Muscle of arm (tissue), 14 donors: ENCODE measurements around the gene STMND1. TPM values are rescaled to one million over a fixed set of nuclear protein-coding genes. Genes with fewer than 3 reads are reported as not detected.
"Not testable (repeated sequence)": the region's sequence is repeated elsewhere in the genome, so short reads cannot be mapped to it uniquely, and the experiment has no call there.

ENCODE experiments used
- DNase-seq: peaks from one replicate; pipeline ENCODE4 v3.0.0-alpha.2; 2013
- long read RNA-seq, 11 donors: transcript quantifications; one replicate each; lab custom pipeline, GENCODE V29; 2026
- polyA plus RNA-seq, 12 donors: library from polyadenylated mRNA; unstranded; fragments of 120-200 nt; gene quantifications; one replicate each; pipeline ENCODE4 v1.2.1, GENCODE V29; 2013; ENCODE audit not compliant: insufficient read length in 12 of 12

The STMND1 gene
- polyA plus RNA-seq = under 1 TPM in 4 of 12 donors, not detected in 8; 0.08 to 0.27 (median 0.11) TPM
- long read RNA-seq, donor 1, partial matches to known transcripts = 6 of 10 reads
- long read RNA-seq, donor 1, other reads (novel, unspliced or antisense) = 0 of 10 reads
- long read RNA-seq, donor 2 = 0 reads
- long read RNA-seq, donor 3 = 0 reads
- long read RNA-seq, donor 4 = 0 reads
- long read RNA-seq, donor 5 = 0 reads
- long read RNA-seq, donor 6 = 0 reads
- long read RNA-seq, donor 7 = 0 reads
- long read RNA-seq, donor 8 = 0 reads
- long read RNA-seq, donor 9 = 0 reads
- long read RNA-seq, donor 10 = 0 reads
- long read RNA-seq, donor 11 = 0 reads

DNA sequence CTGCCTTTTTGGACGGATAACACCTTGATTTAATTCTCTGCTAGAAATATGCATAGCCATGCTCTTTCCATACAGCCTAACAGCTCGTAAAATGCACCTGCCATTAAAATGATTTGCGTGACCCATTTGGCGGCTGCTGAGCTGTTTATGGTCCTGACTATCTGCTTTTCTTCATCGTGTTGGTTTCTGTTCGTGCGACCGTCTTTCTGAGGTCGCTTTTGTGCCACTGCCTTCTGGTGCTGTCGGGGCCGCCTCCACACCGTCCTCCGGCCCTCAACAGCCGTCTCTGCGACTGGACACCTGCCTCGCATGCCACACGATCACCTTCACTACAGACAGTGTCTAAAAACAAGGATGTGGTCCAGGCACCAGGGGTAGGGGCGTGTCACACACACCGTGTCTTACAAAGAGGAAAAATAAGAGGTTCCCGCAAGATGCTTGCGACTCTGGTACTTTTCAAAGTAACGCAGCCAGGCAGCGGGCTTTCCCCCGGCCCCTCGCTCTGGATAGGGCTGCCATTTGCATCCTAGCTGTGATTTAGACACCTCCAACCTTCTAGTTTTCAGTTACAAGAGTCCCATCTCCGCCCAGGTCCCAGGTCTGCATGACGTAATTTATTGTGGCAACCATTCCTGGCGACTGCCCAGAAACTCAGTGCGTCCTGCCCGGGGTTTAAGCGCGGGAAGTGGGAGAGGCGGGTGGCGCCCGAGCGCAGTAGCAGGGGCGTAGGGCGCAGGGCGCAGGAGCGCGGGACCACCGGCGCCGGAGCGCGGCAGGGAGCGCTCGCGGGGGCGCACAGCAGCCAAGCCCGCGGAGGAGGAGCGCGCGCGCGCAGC is at the start of gene STMND1:
Gene STMND1 (plus strand): TSS at position 629 of the 836 bp plus-strand sequence. CDS start 208 bp downstream, outside the sequence.
- DNase-seq = no peak

DNA sequence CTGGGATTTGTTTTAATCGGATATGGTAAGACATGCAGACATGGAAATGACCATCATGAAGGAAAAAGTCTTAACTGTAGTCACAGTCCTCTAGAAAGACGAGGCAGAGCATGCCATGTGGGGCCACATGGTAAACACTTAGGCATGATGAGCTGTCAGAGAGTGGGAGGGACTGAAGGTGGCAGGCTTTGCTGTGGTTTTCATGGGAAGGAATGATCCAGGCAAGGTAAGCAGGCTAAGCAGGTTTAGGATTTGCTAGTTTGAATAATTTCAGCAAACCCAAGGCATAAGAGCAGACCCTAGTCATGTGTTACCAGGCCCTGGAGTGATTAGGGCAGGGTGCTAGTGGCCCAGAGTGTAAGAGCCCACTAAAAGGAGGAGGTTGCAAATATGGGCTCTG is 47.2 kb upstream of the STMND1 start:
- no peak for DNase-seq

DNA sequence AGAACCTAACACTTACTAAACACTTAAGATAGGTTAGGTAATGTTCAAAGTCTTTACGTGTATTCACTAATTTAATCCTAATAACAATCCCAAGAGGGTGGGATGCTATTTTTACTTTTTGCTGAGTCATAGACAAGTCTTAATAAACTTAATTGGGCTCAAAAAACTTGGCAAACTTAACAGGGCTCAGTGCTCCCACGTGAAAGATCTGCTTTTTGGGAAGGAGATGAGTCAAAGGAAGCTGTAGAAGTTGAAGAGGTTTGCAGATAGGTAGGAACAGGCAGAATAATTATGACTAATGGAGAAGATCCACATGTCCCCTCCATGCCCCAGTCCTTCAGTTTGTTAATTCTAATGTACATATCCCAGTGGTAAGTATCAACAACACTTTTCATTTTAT is 44.5 kb upstream of the STMND1 start:
- DNase-seq = no peak

DNA sequence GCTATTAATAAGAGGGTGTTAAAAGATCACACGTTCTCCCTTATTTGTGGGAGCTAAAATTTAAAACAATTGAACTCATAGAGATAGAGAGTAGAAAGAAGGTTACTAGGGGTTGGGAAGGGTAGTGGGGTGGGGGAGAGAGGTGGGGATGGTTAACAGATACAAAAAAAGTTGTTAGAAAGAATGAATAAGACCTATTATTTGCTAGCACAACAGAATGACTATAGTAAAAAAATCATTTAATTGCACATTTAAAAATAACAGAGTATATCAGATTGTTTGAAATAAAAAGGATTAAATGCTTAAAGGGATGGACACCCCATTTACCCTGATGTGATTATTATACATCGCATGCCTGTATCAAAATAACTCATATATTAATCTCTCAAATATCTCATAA is 43.3 kb upstream of the STMND1 start:
- no peak for DNase-seq

DNA sequence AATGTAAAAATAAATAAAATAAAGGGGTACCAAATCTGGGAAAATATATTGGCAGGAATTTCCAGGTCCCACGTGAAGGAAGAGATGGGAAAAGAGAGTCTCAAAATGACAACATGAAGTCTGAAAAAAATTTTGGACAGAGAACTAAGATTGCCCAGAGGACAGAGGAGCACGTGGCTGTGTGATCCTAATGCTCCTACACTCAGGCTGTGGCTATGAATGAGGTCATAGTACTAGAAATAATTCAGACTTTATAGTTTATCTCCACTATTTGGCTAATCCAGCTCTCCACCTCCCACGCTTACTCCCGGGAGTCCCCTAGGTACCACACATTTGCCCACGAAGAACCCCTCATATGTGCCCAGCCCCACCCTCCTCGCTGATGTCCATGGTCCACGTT is 42.8 kb upstream of the STMND1 start:
- DNase-seq = no peak

- no peak for DNase-seq
Measured at GRCh38 chr6:17059850-17060249, 42.0 kb upstream of the STMND1 start.

GRCh38 chr6:17061097-17061496 is 40.8 kb upstream of the STMND1 start:
- no peak for DNase-seq

GRCh38 chr6:17062871-17063440 is 38.9 kb upstream of the STMND1 start:
- no peak for DNase-seq

GRCh38 chr6:17064975-17065374 is 36.9 kb upstream of the STMND1 start:
- DNase-seq = no peak

DNA sequence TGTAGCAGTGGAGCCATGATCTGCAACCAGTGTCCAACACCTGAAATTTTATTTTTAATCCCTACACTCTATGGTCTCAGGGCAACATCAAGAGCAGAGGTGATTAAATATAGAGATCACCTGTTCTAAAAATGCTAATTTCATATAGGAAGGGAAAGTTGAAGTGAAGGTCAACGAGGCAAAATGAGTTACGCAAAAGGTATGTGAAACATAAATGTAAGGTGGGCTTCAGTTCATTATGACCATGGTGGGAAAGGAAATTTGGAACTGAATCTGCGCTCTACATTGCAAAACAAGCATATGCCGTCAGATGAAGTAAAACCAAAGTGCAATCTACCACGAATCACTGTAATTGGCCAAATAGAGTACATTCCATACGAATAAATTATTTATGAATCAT is 35.2 kb upstream of the STMND1 start:
- no peak for DNase-seq

- not testable (repeated sequence) for DNase-seq
Measured at GRCh38 chr6:17068972-17069371, 32.9 kb upstream of the STMND1 start.

GRCh38 chr6:17070400-17070799 is 31.4 kb upstream of the STMND1 start:
- not testable (repeated sequence) for DNase-seq

GRCh38 chr6:17073596-17073995 is 28.3 kb upstream of the STMND1 start:
- DNase-seq = not testable (repeated sequence)

DNA sequence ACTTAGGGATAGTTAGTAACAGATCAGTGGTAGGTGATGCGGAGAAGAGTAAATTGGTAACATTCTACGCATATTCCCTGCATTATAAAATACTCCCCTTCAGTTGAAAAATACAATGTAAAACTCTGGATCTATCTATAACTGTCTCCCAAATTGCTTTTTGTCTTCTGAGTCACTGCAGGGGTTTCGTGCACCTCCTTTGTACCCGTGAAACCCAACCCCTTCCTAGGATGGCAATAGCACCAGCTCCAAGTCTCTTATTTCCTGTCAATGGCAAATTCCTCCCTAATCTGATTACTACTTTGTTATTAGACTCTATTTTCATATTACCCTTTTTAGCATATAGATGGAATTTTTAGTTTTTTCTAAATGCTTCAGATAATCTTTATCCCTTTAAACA is 20.6 kb upstream of the STMND1 start:
- no peak for DNase-seq

DNA sequence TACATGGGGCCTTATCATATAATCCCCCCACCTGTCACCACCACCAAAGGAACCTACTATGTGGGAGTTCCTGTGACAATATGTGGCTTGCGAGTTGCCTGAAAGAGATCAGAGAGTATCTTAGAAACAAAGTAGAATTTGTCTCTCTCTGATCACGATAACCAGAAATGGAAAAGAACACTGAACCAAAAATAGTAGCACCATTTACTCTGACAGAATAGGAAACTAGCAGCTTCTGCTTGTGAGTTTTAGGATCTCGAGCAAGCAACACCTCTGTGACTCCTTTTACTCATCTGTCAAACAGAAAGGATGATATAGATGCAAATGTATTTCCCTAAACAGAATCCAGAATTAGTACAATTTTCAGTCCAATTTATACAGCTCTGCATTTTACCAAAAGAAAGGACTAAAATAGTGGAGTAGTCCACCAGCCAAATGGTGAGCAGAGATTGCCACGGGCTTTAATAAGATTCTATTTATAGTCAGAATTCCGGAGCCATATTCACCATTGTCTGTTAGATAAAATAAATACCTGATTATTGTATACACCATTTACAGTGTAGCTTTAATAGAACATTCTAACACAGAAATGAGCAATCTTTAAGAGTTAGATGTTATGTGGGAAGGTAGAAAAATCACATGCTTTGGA is 19.9 kb upstream of the STMND1 start:
- DNase-seq = no peak

GRCh38 chr6:17083397-17083796 is 18.5 kb upstream of the STMND1 start:
- no peak for DNase-seq

GRCh38 chr6:17086469-17086868 is 15.4 kb upstream of the STMND1 start:
- DNase-seq = peak; percentile 74

- no peak for DNase-seq
Measured at GRCh38 chr6:17088091-17088611, 13.7 kb upstream of the STMND1 start.

DNA sequence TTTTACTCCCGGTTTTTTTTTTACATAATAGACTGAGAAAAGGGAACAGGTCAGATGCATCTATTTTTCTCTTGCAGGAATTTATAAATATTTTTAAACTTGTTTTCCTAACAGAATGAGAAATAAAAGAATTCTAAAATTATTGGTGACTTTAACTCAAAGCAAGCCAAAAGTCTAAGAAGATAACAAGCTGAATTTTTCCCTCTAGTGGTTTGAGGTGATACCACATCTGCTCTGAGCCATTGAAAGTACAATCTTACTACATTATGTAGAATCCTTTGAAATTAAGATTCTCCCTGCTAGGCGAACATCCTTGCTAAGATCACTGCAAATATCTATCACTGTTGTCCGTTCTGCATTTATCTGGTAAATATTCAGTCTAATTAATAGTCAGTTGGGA is 10.7 kb upstream of the STMND1 start:
- DNase-seq = no peak

- DNase-seq = no peak
Measured at GRCh38 chr6:17093686-17094085, 8.2 kb upstream of the STMND1 start.

DNA sequence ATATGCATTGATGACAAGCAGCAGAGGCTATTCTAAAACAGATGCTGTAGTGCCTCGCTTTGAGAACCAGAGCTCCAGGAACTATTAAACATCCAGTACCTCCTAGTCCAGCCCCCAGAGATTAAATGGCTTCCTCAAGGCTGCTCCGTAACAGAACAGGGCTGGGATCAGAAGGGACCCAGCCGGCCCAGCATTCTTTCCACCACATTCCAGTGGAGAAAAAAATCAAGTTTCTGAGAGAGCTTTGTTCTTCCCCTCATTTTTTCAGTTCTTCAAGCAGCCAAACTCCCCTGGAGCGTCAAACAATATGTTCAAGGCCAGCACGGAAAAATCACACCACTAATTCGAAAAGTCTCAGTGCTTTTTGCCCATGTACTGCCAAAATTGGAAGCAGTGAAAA is 5.8 kb upstream of the STMND1 start:
- no peak for DNase-seq

DNA sequence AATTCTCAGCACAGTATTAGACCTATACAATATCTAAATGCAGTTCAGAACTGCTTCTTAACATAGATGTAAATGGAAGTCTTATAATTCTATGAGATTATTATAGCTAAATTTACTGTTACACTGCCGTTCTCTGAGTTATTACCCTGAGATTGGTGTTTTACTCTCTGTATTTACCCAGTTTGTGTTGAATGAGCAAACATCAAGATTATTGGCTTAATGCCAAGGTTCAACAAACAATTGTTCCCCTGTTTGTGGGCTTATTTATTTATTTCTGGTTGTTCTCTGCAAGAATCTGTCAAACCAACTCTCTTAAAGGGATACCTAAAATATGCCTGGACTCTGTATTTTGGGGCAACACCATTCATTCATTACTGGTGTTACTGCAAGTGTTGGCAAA is 5.2 kb upstream of the STMND1 start:
- no peak for DNase-seq
